HG03565 (cell line): ENCODE data around the gene SAAL1.
"Not testable (repeated sequence)": the region's sequence is repeated elsewhere in the genome, so short reads cannot be mapped to it uniquely, and the experiment has no call there.

Experiments
- ATAC-seq: cut with Tn5 transposase; IDR thresholded peaks from one replicate; pipeline ENCODE4 v1.9.1; 2021; ENCODE audit warnings: mild to moderate bottlenecking, moderate library complexity; ENCODE audit not compliant: unreplicated experiment

Gene SAAL1

GRCh38 chr11:18105802-18106574 lies at the start of gene SAAL1:
TSS of gene SAAL1 (minus strand) at chr11:18106082. CDS start at chr11:18106041, 41 bp downstream.
- peak; percentile 89 for ATAC-seq

GRCh38 chr11:18151581-18151980 lies 45.7 kb upstream of the SAAL1 start:
- ATAC-seq = no peak

- no peak for ATAC-seq
Measured at GRCh38 chr11:18145837-18146236, 40.0 kb upstream of the SAAL1 start.

GRCh38 chr11:18145025-18145424 lies 39.1 kb upstream of the SAAL1 start:
- ATAC-seq = no peak

- no peak for ATAC-seq
Measured at GRCh38 chr11:18144243-18144642, 38.4 kb upstream of the SAAL1 start.

- ATAC-seq = no peak
Measured at GRCh38 chr11:18140145-18140544, 34.3 kb upstream of the SAAL1 start.

GRCh38 chr11:18137186-18137800 lies 31.4 kb upstream of the SAAL1 start:
- ATAC-seq = no peak

- no peak for ATAC-seq
Measured at GRCh38 chr11:18135308-18135707, 29.4 kb upstream of the SAAL1 start.

GRCh38 chr11:18132341-18132740 lies 26.5 kb upstream of the SAAL1 start, which contains the start of gene MRGPRX3:
TSS of gene MRGPRX3 (plus strand) at chr11:18132571. CDS start at chr11:18137203, 4,632 bp downstream.
- no peak for ATAC-seq

- ATAC-seq = not testable (repeated sequence)
Measured at GRCh38 chr11:18131115-18131514, 25.2 kb upstream of the SAAL1 start.

- ATAC-seq = not testable (repeated sequence)
Measured at GRCh38 chr11:18121331-18121828, 15.5 kb upstream of the SAAL1 start.

- peak; percentile 56 for ATAC-seq
Measured at GRCh38 chr11:18115360-18116127, 9.7 kb upstream of the SAAL1 start.

GRCh38 chr11:18111005-18111404 lies 5.1 kb upstream of the SAAL1 start:
- no peak for ATAC-seq

- no peak for ATAC-seq
Measured at GRCh38 chr11:18108254-18108653, 2.4 kb upstream of the SAAL1 start.

- no peak for ATAC-seq
Measured at GRCh38 chr11:18106688-18107087, 806 bp upstream of the SAAL1 start.

- ATAC-seq = no peak
Measured at GRCh38 chr11:18105086-18105801, 638 bp downstream of the SAAL1 start.

GRCh38 chr11:18100926-18101656 lies 4.8 kb downstream of the SAAL1 start:
- no peak for ATAC-seq

- ATAC-seq = no peak
Measured at GRCh38 chr11:18093959-18094358, 11.9 kb downstream of the SAAL1 start.

- ATAC-seq = no peak
Measured at GRCh38 chr11:18091731-18092130, 14.2 kb downstream of the SAAL1 start.

- ATAC-seq = no peak
Measured at GRCh38 chr11:18088966-18089365, 16.9 kb downstream of the SAAL1 start.
